Calu3 (cell line): ENCODE results near the gene CDK5RAP1. TPM values are rescaled to one million over a fixed set of nuclear protein-coding genes. Genes with fewer than 3 reads are reported as not detected.

Experiments
- BruUV-seq: library from RNA; stranded (reverse); fragments of 400-500 nt; replicated peaks from 2 replicates; lab custom pipeline; 2021; lab: Mats Ljungman, UMichigan
- CTCF ChIA-PET: fragments of 300-600 bp; sonication (Branson Sonifier 250); formaldehyde crosslinking; loops from one replicate; lab custom pipeline; 2022; ENCODE audit warnings: antibody characterized with exemption; lab: Charles Lee
- DNase-seq: peaks from one replicate; pipeline ENCODE4 v3.0.0; 2022
- H3K27ac Mint-ChIP-seq: one replicate; pipeline ENCODE4 v1.8.0; 2022; ENCODE audit warnings: mixed read lengths; ENCODE audit not compliant: unreplicated experiment
- H3K27me3 Mint-ChIP-seq: one replicate; pipeline ENCODE4 v1.8.0; 2022; ENCODE audit warnings: mixed read lengths; ENCODE audit not compliant: unreplicated experiment
- H3K36me3 Mint-ChIP-seq: one replicate; pipeline ENCODE4 v1.8.0; 2022; ENCODE audit warnings: mild to moderate bottlenecking, moderate library complexity, mixed read lengths; ENCODE audit not compliant: insufficient read depth, unreplicated experiment
- H3K4me1 Mint-ChIP-seq: one replicate; pipeline ENCODE4 v1.8.0; 2022; ENCODE audit warnings: mild to moderate bottlenecking, low read depth, mixed read lengths; ENCODE audit not compliant: unreplicated experiment
- H3K4me3 Mint-ChIP-seq: one replicate; pipeline ENCODE4 v1.8.0; 2022; ENCODE audit warnings: mild to moderate bottlenecking, low read depth, moderate library complexity, mixed read lengths; ENCODE audit not compliant: unreplicated experiment
- H3K9me3 Mint-ChIP-seq: one replicate; pipeline ENCODE4 v1.8.0; 2022; ENCODE audit warnings: low read depth, mixed read lengths; ENCODE audit not compliant: unreplicated experiment
- CTCF ChIP-seq: fragments of 200-600 bp; IDR thresholded peaks from one replicate; pipeline ENCODE4 v1.8.0; 2022; ENCODE audit warnings: antibody characterized with exemption; ENCODE audit not compliant: unreplicated experiment
- intact Hi-C: fragments of 100-400 bp; cut with micrococcal nuclease; formaldehyde crosslinking; loops from one replicate; pipeline ENCODE4 v1.10.0; 2022; ENCODE audit not compliant: unreplicated experiment
- total RNA-seq: library from RNA; stranded (reverse); gene quantifications from 2 replicates; pipeline ENCODE4 v1.2.3, GENCODE V29; 2022

CDK5RAP1 gene
- total RNA-seq, 1 experiment from 2014 or later = 65.8 TPM

- Mint-ChIP-seq H3K36me3 (no peaks in the 10 kb centered on the region), H3K27ac (no peak overlapping the region), H3K9me3 (no peaks in the 10 kb centered on the region), H3K4me3 (no peak overlapping the region), H3K27me3 (peaks cover 81% of the 10 kb centered on the region), H3K4me1 (no peaks in the 10 kb centered on the region)
- no TSS peak for BruUV-seq
- TF ChIP-seq CTCF = no peak
- DNase-seq = no peak
- intact Hi-C loops = no loop called here
- CTCF ChIA-PET = no interaction called here
Measured at GRCh38 chr20:33313686-33314314, 87.5 kb downstream of the CDK5RAP1 start.

- intact Hi-C loops = no loop called here
- Mint-ChIP-seq H3K4me1 (no peaks in the 10 kb centered on the region), H3K36me3 (no peaks in the 10 kb centered on the region), H3K9me3 (no peaks in the 10 kb centered on the region), H3K4me3 (no peak overlapping the region), H3K27me3 (peaks cover 74% of the 10 kb centered on the region), H3K27ac (no peak overlapping the region)
- no peak for DNase-seq
- CTCF ChIA-PET = no interaction called here
- TF ChIP-seq CTCF = no peak
- BruUV-seq = no TSS peak
Measured at GRCh38 chr20:33312583-33312982, 88.7 kb downstream of the CDK5RAP1 start.

DNA sequence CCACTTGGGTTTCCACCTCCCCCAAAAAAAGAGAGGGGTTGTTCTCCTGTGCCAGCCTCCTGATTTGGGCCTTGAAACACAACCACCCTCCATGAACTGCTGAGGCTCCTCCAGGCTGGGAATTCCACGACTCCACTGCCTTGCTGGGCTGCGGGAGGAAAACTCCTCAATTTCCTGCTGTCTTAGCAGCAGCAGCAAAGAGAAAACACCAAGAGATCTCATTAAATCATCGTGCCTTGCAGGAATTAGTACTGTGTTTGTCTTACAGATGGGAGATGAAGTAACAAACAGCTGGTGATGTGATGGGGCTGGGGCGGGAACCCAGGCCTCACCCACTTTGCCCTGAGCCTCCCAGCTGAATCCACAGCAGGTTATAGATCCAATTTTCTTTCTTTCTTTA lies 89.3 kb downstream of the CDK5RAP1 start:
- intact Hi-C loops = no loop called here
- H3K27me3 Mint-ChIP-seq = peaks cover 69% of the 10 kb centered on the region
- no peak overlapping the region for H3K4me3 Mint-ChIP-seq
- no peaks in the 10 kb centered on the region for H3K9me3 Mint-ChIP-seq
- H3K27ac Mint-ChIP-seq = no peak overlapping the region
- CTCF ChIA-PET = interaction anchor here (0.6 kb wide), 1 partner anchor 1324 kb away, joined by 3 read pairs; no protein-coding TSS in a partner anchor
- peaks cover 3% of the 10 kb centered on the region for H3K4me1 Mint-ChIP-seq
- no TSS peak for BruUV-seq
- no peak for TF ChIP-seq CTCF
- DNase-seq = no peak
- H3K36me3 Mint-ChIP-seq = no peaks in the 10 kb centered on the region

DNA sequence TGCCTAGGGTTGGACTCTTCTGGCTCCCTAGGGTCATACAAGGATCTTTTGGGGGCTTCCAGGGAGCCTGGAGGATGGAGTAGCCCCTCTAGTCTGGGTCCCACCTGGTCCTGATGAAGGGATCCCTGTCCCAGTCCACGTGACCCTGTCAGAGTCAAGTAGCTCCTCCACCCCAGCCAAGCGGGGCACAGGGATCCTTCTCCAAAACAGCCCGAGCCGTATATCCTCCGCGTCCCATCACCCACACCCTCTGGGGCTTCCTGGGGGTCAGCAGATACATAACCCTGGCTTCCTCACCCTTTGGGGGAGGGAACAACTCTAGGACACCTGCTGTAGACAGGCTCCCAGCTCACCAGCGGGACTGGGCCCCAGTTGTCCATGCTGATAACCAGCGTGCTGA lies 90.3 kb downstream of the CDK5RAP1 start:
- CTCF ChIA-PET = interaction anchor here (0.7 to 0.9 kb wide), 3 partner anchors 48 to 90 kb away, joined by 3 to 9 read pairs (median 4); partner anchors contain the start of gene CDK5RAP1
- no TSS peak for BruUV-seq
- intact Hi-C loops = no loop called here
- Mint-ChIP-seq H3K36me3 (no peaks in the 10 kb centered on the region), H3K4me1 (peaks cover 13% of the 10 kb centered on the region), H3K27me3 (peaks cover 59% of the 10 kb centered on the region), H3K4me3 (no peak overlapping the region), H3K9me3 (no peaks in the 10 kb centered on the region), H3K27ac (no peak overlapping the region)
- TF ChIP-seq CTCF = no peak
- DNase-seq = no peak
